NT2/D1 (cell line): ENCODE data around the gene CD96.
"Not testable (repeated sequence)": the region's sequence is repeated elsewhere in the genome, so short reads cannot be mapped to it uniquely, and the experiment has no call there.

ENCODE experiments used
- DNase-seq: peaks from one replicate; pipeline ENCODE4 v3.0.0-alpha.2; 2011; ENCODE audit warnings: low read depth, low spot score
- H3K27me3 ChIP-seq: 2 replicates; pipeline ENCODE4 v1.6.0; 2011; ENCODE audit warnings: mild to moderate bottlenecking; ENCODE audit not compliant: insufficient read length, insufficient read depth
- H3K36me3 ChIP-seq: 2 replicates; pipeline ENCODE4 v1.6.1; 2011; ENCODE audit warnings: mild to moderate bottlenecking, low read length, mixed read lengths; ENCODE audit not compliant: insufficient read depth, insufficient read length
- H3K4me1 ChIP-seq: 2 replicates; pipeline ENCODE4 v1.5.1; 2011; ENCODE audit not compliant: insufficient read depth, insufficient read length
- H3K4me3 ChIP-seq: 2 replicates; pipeline ENCODE4 v1.5.1; 2011; ENCODE audit warnings: low read depth; ENCODE audit not compliant: insufficient read length
- H3K9ac ChIP-seq: 2 replicates; pipeline ENCODE4 v1.6.0; 2011; ENCODE audit warnings: low read depth; ENCODE audit not compliant: insufficient read length
- H3K9me3 ChIP-seq: 2 replicates; pipeline ENCODE4 v1.5.1; 2011; ENCODE audit warnings: mild to moderate bottlenecking, low read length; ENCODE audit not compliant: insufficient read depth
- SUZ12 ChIP-seq: IDR thresholded peaks from 2 replicates; pipeline ENCODE4 v1.6.1; 2011; ENCODE audit not compliant: insufficient read length, insufficient read depth; ENCODE audit errors: extremely low read depth
- YY1 ChIP-seq: IDR thresholded peaks from 2 replicates; pipeline ENCODE4 v1.6.1; 2011; ENCODE audit not compliant: insufficient read length, insufficient read depth
- ZNF274 ChIP-seq: IDR thresholded peaks from 2 replicates; pipeline ENCODE4 v1.6.1; 2011; ENCODE audit warnings: mild to moderate bottlenecking, low read depth, low read length

The CD96 gene

DNA sequence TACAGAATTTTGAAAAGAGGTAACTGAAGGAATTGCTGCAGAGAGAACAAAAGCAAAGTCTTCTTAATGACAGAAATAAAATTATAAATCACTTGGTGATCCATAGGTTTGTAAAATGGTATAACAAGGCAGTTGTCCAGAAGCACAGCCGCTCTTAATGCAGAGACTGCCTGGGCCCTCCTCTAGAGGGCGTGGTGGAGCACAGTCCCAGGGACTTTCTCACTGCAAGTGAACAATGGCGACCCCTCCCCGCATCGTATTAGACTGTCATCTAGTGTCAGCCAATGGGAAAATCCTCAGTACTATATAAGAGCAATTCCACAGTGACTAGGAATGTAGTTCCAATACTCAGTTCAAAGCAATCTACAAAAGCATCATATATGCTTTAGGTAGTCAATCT is 79.5 kb downstream of the CD96 start:
- Histone ChIP-seq H3K4me1 (no peaks in the 10 kb centered on the region), H3K27me3 (no peaks in the 10 kb centered on the region), H3K9me3 (peaks cover 20% of the 10 kb centered on the region; the same call in 1 of the 2 replicates), H3K4me3 (no peak overlapping the region), H3K9ac (no peak overlapping the region), H3K36me3 (no peaks in the 10 kb centered on the region)
- TF ChIP-seq ZNF274 (no peak), SUZ12 (no peak), YY1 (no peak)
- DNase-seq: peak; percentile 62

DNA sequence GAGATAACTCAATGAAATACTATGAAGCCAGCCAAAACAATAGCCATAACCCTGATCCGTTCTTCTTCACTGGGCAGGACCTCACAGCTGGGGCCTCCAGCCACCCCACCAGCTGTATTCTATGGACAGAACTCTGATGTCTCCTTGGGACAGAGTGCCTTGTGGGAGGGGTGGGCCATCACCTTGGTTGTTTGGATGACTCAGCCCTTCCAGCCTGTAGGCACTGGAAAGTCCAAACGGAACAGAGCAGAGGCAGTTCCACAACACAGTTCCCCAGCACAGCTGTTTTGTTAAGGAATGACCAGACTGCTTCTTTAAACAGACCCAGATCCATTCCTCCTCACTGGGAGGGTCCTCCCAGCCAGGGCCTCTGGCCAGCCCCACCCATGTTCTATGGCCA is 85.1 kb downstream of the CD96 start:
- Histone ChIP-seq H3K9ac (no peak overlapping the region), H3K36me3 (no peaks in the 10 kb centered on the region), H3K9me3 (0 out of 2 replicates have a peak, but pooled peaks cover 5% of the 10 kb centered on the region), H3K27me3 (no peaks in the 10 kb centered on the region), H3K4me1 (no peaks in the 10 kb centered on the region), H3K4me3 (no peak overlapping the region)
- TF ChIP-seq SUZ12 (no peak), YY1 (no peak)
- DNase-seq: no peak

DNA sequence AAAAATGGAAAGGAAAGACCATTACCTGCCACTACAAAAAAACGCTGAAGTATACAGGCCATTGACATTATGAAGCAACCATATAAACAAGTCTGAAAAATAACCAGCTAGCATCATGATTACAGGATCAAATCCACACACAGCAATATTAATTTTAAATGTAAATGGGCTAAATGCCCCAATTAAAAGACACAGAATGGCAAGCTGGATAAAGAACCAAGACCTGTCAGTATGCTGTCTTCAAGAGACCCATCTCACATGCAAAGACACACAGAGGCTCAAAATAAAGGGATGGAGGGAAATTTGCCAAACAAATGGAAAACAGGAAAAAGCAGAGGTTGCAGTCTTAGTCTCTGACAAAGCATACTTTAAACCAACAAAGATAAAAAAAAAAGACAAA is 87.0 kb downstream of the CD96 start:
- not testable (repeated sequence) for H3K9ac ChIP-seq, H3K9me3 ChIP-seq, H3K4me1 ChIP-seq, H3K27me3 ChIP-seq, H3K36me3 ChIP-seq, DNase-seq, H3K4me3 ChIP-seq

DNA sequence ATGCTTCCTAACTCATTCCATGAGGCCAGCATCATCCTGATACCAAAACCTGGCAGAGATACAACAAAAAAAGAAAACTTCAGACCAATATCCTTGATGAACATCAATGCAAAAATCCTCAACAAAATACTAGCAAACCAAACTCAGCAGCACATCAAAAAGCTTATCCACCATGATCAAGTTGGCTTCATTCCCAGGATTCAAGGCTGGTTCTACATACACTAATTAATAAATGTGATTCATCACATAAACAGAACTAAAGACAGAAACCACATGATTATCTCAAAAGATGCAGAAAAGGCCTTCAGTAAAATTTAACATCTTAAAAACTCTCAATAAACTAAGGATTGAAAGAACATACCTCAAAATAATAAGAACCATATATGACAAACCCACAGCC is 88.6 kb downstream of the CD96 start:
- H3K9me3 ChIP-seq, H3K4me1 ChIP-seq, DNase-seq, H3K4me3 ChIP-seq, H3K36me3 ChIP-seq, H3K27me3 ChIP-seq, H3K9ac ChIP-seq: not testable (repeated sequence)

DNA sequence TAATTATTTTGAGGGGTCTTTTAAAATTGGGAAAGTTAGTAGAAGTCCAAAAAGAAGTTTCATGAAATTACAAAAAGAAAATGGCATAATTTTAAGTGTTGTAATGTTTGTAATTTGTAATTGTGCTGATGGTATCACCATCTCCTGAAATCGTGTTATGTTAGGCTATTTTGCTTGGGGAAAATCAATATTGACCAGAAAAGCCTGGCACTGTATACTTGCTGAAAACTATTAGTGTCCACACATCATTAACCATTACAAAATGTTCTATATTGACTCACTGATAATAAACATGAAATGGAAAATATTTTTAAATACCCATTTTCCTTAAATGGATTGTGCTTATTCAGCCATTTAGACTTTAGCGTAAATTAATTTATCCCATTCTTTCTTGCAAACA is 93.4 kb downstream of the CD96 start:
- Histone ChIP-seq H3K4me3 (no peak overlapping the region), H3K9me3 (no peaks in the 10 kb centered on the region), H3K4me1 (no peaks in the 10 kb centered on the region), H3K27me3 (no peaks in the 10 kb centered on the region), H3K36me3 (no peaks in the 10 kb centered on the region), H3K9ac (no peak overlapping the region)
- no peak for TF ChIP-seq ZNF274
- no peak for TF ChIP-seq YY1
- no peak for TF ChIP-seq SUZ12
- DNase-seq: no peak

DNA sequence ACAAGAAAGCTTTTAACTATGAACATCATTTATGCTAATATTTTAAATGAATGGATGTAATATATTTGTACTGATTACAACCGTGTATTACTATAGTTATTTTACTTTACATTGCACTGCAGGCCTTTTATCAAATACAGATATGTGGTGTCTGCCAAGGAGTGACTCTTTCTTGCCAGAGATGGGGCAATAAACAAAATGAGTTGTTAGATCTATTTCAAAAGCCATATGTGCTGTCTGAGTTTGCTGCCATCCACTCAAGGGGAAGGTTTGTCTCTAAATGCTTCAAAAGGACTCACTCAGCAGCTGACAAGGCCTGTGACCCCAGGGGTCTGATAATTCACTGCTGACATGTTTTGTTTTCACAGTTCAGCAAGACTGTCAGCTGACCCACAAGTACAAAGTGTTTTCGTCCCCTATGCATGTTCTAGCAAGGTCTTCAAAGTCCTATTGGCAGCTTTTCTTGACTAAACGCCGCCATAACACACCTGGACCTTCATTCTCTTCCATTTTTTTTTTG is 94.4 kb downstream of the CD96 start:
- TF ChIP-seq ZNF274: no peak
- TF ChIP-seq SUZ12: no peak
- no peak for TF ChIP-seq YY1
- H3K27me3 ChIP-seq: no peaks in the 10 kb centered on the region
- H3K36me3 ChIP-seq: no peaks in the 10 kb centered on the region
- no peak for DNase-seq
- H3K4me1 ChIP-seq: no peaks in the 10 kb centered on the region
- H3K9ac ChIP-seq: no peak overlapping the region
- H3K4me3 ChIP-seq: no peak overlapping the region
- H3K9me3 ChIP-seq: no peaks in the 10 kb centered on the region

DNA sequence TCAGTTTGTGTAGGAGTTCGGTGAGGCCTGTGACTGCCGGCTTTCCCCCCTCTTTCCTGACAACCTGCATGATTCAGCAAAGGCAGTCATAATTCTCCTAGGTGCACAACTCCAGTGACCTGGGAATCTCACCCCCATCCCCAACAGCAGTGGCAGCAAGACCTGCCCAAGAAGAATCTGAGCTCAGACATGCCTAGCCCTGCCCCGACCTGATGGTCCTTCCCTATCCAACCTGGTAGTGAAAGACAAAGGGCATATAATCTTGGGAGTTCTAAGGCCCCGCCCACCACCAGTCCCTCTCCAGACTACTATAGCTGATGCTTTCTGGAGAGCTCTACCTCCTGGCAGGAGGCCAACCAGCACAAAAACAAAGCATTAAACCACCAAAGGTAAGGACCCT is 97.3 kb downstream of the CD96 start:
- Histone ChIP-seq H3K9ac (no peak overlapping the region), H3K9me3 (no peaks in the 10 kb centered on the region), H3K4me1 (no peaks in the 10 kb centered on the region), H3K36me3 (no peaks in the 10 kb centered on the region), H3K4me3 (no peak overlapping the region), H3K27me3 (no peaks in the 10 kb centered on the region)
- TF ChIP-seq SUZ12 (no peak), YY1 (no peak), ZNF274 (no peak)
- no peak for DNase-seq

DNA sequence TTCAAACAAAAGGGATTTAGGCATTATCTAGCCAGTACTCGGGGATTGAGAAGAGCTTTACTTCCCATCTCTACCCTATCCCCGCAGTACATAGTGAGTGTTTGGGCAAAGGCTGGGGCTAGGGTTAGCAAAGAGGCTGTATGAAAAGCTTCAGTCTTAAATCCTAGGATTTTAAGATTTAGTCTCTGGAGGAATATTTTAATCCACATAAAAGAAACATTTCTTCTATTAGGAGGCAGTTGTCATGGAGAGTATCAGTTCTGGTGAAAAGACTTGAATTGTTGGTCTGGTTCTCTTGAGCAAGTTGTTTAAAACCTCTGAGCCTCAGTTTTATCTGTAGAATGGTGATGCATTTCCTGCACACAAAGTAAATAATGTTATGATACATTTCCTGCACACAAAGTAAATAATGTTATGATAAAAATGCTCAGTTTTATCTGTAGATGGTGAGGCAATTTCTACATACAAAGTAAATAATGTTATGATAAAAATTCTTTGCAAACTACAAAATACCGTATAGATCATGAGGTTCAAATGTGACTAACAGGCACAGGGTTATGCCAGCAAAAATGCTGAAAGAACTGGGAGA is 107.1 kb downstream of the CD96 start:
- Histone ChIP-seq H3K4me1 (no peaks in the 10 kb centered on the region), H3K9me3 (no peaks in the 10 kb centered on the region), H3K9ac (no peak overlapping the region), H3K4me3 (no peak overlapping the region), H3K36me3 (no peaks in the 10 kb centered on the region), H3K27me3 (no peaks in the 10 kb centered on the region)
- DNase-seq: no peak
- TF ChIP-seq SUZ12: no peak
